Esophagus muscularis mucosa (tissue), 3 donors: ENCODE results near the gene CCT7.

Source experiments
- EP300 ChIP-seq: sonication (generic); formaldehyde crosslinking; IDR thresholded peaks from one replicate; pipeline ENCODE4 v1.6.1; 2017; ENCODE audit warnings: antibody characterized with exemption
- TF ChIP-seq, protein P1 (sequence below), 3 experiments: fragments of 200-600 bp in 2 of 3; fragments of 450-650 bp in 1 of 3; sonication (generic) in 2 of 3; IDR thresholded peaks; one replicate each; pipeline ENCODE4 v1.5.1; 2017 to 2019; ENCODE audit warnings: antibody characterized with exemption in 3 of 3, mild to moderate bottlenecking in 2 of 3, moderate library complexity in 1 of 3

DNA sequence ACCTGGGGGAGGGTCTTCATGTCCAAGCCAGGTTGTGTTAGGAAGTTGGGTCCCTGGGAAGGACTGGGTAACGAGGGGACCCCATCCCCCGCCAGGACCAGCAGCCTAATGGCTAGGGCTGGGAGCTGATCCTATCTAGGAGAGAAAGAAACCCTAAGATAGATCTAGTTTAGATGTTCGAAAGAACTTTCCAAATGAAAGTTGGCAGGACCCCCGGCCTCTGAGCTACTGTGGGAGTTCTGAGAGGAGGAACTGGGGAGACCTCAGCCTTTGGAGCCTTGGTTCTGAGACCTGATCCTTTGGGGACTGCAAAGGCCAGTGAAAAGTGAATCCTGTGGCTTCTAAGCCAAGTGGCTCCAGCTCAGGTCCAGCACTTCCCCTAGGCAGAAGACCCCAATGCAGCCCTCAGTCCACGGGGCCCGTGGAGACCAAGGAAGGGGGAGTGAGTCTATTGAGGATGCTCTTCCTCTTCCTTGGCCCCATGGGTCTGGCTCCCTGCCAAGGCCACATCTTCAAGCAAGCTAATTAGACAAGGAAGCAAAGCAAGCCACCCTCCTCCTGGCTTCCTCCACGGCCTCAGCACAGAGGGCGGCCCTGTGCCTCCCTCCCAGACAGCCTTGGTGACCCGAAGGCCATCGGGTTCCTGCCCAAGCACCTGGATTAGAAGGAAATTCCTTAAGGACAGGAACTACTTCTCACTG lies 23.5 kb downstream of the CCT7 start:
- no peak for TF ChIP-seq EP300
- TF ChIP-seq, protein P1, sequence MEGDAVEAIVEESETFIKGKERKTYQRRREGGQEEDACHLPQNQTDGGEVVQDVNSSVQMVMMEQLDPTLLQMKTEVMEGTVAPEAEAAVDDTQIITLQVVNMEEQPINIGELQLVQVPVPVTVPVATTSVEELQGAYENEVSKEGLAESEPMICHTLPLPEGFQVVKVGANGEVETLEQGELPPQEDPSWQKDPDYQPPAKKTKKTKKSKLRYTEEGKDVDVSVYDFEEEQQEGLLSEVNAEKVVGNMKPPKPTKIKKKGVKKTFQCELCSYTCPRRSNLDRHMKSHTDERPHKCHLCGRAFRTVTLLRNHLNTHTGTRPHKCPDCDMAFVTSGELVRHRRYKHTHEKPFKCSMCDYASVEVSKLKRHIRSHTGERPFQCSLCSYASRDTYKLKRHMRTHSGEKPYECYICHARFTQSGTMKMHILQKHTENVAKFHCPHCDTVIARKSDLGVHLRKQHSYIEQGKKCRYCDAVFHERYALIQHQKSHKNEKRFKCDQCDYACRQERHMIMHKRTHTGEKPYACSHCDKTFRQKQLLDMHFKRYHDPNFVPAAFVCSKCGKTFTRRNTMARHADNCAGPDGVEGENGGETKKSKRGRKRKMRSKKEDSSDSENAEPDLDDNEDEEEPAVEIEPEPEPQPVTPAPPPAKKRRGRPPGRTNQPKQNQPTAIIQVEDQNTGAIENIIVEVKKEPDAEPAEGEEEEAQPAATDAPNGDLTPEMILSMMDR (IDR thresholded peaks at IDR 0.05), result no peak
